ENCODE results near the gene SRR. TPM values are rescaled to one million over a fixed set of nuclear protein-coding genes. Genes with fewer than 3 reads are reported as not detected.

SRR gene
- total RNA-seq, 1 donor from 2014 or later: 14.4 TPM

- H3K9me3 Mint-ChIP-seq: no peaks in the 10 kb centered on the region
- H3K4me1 Mint-ChIP-seq (ENCODE audit: unreplicated experiment): peaks cover 9% of the 10 kb centered on the region
- TF ChIP-seq CTCF (conservative IDR thresholded peaks at IDR 0.05): no peak
- DNase-seq (ENCODE audit: extremely low spot score, unreplicated experiment): no peak
- no peaks in the 10 kb centered on the region for H3K27me3 Mint-ChIP-seq
- peaks cover 10% of the 10 kb centered on the region for H3K36me3 Mint-ChIP-seq
- no peak overlapping the region for H3K4me3 Mint-ChIP-seq
- no peak overlapping the region for H3K27ac Mint-ChIP-seq
These were observed 60.4 kb downstream of the SRR start for GRCh38 chr17:2363851-2364762.

DNA sequence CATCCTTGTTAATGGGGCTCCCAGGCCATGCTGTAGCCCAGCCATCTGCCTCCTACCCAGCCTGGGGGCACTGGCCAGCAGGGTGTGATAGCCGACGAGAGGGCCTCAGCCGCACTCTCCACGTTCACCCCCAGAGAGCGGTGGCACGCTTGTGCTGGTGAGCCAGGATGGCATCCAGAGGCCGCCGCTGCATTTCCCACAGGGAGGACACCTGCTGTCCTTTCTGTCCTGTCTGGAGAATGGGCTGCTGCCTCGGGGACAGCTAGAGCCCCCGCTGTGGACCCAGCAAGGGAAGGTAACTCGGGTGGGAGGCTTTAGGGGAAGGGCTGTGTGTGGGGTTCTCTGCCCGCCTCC is 61.0 kb downstream of the SRR start:
- Mint-ChIP-seq H3K36me3 (peaks cover 10% of the 10 kb centered on the region), H3K9me3 (no peaks in the 10 kb centered on the region), H3K4me1 (ENCODE audit: unreplicated experiment) (peaks cover 6% of the 10 kb centered on the region), H3K4me3 (no peak overlapping the region), H3K27ac (no peak overlapping the region), H3K27me3 (no peaks in the 10 kb centered on the region)
- TF ChIP-seq CTCF (conservative IDR thresholded peaks at IDR 0.05): no peak
- DNase-seq (ENCODE audit: extremely low spot score, unreplicated experiment): no peak

DNA sequence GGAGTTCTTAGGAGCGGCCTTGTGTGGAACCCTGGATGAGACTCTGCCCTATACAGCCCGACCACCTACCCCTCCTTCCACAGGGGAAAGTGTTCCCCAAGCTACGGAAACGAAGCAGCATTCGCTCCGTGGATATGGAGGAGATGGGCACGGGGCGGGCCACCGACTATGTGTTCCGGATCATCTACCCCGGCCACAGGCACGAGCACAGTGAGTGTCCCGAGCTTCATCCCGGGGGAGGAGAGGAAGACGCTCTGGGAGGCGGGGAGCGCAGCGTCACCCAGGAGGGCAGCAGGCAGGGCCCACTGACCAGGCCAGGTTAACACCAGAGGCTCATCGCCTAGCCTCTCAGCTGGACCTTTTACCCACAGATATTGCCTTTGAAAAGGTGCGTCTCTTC is 61.4 kb downstream of the SRR start:
- no peaks in the 10 kb centered on the region for H3K9me3 Mint-ChIP-seq
- peaks cover 10% of the 10 kb centered on the region for H3K36me3 Mint-ChIP-seq
- TF ChIP-seq CTCF (conservative IDR thresholded peaks at IDR 0.05): no peak
- peaks cover 6% of the 10 kb centered on the region for H3K4me1 Mint-ChIP-seq (ENCODE audit: unreplicated experiment)
- H3K4me3 Mint-ChIP-seq: no peak overlapping the region
- no peaks in the 10 kb centered on the region for H3K27me3 Mint-ChIP-seq
- DNase-seq (ENCODE audit: extremely low spot score, unreplicated experiment): no peak
- no peak overlapping the region for H3K27ac Mint-ChIP-seq

DNA sequence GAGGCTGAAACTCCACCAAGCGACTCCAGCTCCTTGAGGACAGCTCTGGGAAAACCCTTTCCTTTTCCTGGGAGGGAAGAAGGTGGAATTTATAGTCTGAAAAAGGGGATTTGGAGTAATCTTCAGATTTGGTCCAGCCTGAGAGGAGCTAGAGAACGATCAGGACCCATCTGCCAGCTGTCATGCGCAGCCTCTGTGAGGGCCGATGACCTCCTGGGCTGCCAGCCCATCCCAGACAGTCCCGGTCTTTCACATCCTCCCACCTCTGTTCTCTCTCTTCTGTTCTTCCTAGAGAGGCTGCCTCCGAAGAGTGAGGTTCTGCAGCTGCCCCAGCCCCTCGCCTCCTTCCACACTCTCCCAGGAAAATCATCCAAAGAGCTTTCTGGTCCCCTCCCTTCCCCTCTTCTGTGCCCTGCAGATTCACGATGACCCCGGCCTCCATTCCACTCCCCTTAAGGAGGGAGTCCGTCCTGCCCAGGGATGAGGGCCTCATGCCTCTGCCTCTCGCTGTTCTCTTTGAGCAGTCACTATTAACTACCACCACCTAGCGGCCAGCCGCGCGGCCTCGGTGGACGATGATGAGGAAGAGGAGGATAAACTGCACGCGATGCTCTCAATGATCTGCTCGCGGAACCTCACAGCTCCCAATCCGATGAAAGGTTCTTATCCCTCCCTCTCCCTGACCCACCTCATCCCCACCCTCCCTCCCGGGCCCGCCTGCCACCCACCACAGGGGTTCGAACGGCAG is 63.2 kb downstream of the SRR start:
- no peak for DNase-seq (ENCODE audit: extremely low spot score, unreplicated experiment)
- no peaks in the 10 kb centered on the region for H3K27me3 Mint-ChIP-seq

DNA sequence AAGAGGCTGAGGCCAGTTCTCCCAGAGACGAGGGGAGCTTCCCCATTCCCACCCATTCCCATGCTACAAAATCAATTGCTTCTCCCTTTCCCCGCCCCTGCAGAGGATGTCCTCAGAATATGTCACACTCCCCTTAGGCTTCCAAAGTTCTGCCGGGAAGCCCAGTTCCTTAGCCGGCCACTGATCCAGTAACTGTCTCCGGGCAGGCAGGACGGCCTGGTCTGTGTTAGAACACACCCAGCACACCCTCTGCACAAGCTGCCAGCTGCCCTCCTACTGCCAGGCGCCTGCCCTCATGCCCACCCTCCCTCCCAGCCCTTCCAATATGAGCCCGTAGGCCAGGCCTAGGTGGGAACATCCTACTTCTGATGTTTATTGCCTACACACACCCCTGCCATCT is 64.6 kb downstream of the SRR start:
- Mint-ChIP-seq H3K27me3 (no peaks in the 10 kb centered on the region), H3K27ac (no peak overlapping the region), H3K4me3 (no peak overlapping the region), H3K36me3 (no peaks in the 10 kb centered on the region), H3K4me1 (ENCODE audit: unreplicated experiment) (no peaks in the 10 kb centered on the region), H3K9me3 (no peaks in the 10 kb centered on the region)
- no peak for DNase-seq (ENCODE audit: extremely low spot score, unreplicated experiment)
- TF ChIP-seq CTCF (conservative IDR thresholded peaks at IDR 0.05): no peak

More for the DNA sequence above, 63.2 kb downstream of the SRR start:
- Mint-ChIP-seq H3K27ac (no peak overlapping the region), H3K9me3 (no peaks in the 10 kb centered on the region), H3K4me1 (ENCODE audit: unreplicated experiment) (no peaks in the 10 kb centered on the region), H3K4me3 (no peak overlapping the region), H3K36me3 (peaks cover 4% of the 10 kb centered on the region)
- peak; percentile 62 for TF ChIP-seq CTCF (conservative IDR thresholded peaks at IDR 0.05)
